SIG-M5 treated with dmso at 0.1 percent for 504 hours (cell line): ENCODE results near the gene DACT1.
A peak's percentile ranks its signal among the peaks of the same experiment; 100 is the strongest.

Experiments used
- DNase-seq: peaks from one replicate; lab custom pipeline; 2025; ENCODE audit not compliant: unreplicated experiment; lab: John Stamatoyannopoulos, UW

Gene DACT1

DNA sequence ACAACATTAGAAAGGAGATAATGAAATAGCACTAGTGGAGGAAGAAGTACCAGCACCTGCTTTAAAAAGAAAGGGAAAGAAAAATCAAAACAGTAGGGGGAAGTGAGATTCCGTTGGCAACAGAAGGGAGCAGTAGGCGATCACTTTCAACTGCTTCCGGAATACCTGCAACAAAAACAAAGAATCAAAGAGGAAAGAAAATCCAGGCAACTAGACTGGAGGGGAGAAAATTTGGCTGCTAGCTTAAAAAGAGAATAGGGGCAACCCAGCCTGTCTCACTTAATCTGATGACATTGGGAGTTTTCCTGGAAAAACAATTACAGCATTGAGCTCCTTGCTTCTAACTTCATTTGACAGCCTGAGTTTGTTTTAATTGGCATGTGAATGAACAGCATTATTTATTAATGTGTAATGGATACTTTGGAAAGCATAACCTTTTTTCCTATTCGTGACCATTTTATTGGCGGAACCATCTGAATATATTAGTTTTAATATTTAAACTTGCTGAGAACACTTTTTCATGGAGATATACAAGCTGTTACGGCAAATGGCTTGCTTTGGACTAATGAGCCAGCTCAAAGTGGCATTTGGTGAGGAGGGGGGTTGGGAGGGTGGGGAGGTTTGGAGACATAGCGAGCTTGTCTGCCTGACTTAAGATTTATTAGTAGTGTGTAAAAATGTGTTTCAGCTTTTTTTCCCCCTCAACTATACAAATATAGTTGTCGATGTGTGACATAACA is 2.5 kb upstream of the DACT1 start:
- DNase-seq = no peak

- DNase-seq = no peak
Measured at GRCh38 chr14:58636129-58636528, 1.6 kb upstream of the DACT1 start.

- peak; percentile 35 for DNase-seq
Measured at GRCh38 chr14:58637040-58637390, 747 bp upstream of the DACT1 start.

DNA sequence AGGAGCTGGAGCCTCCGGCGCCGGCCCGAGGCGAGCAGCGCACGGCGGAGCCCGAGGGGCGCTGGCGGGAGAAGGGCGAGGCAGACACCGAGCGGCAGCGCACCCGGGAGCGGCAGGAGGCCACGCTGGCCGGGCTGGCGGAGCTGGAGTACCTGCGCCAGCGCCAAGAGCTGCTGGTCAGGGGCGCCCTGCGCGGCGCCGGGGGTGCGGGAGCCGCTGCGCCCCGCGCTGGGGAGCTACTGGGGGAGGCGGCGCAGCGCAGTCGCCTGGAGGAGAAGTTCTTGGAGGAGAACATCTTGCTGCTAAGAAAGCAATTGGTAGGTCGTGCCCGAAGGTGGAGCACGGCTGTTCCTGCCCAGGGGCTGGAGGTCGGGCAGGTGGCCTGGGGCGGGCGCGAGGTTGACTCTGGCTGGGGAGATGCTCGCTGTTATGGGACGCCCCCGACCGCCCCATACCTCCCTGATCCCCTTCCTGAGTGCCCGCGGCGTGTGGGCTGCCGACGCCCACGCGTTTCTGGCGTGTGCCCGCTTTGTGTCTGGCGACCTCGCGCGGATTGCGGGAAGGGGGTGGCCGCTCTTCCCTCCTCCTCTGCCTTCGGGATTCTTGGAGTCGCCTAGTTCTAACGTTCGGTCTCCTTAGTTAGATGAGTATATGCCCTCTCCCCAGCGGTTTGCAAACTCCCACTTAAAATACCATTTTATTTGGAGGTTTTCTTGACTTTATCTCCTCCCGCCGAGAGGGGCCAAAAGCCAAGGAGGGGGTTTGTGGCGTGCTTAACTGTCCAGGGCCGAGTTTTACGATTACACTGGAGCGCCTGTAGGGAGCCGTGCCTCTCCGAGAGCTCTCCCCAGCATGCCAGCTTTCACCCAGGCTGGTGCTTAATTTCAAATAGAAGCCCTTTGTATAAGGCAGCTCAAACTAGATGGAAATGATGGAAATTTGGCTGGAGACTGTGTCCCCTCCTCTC is 752 bp downstream of the DACT1 start:
- peak; percentile 3 for DNase-seq

- no peak for DNase-seq
Measured at GRCh38 chr14:58639198-58639565, 1.4 kb downstream of the DACT1 start.

DNA sequence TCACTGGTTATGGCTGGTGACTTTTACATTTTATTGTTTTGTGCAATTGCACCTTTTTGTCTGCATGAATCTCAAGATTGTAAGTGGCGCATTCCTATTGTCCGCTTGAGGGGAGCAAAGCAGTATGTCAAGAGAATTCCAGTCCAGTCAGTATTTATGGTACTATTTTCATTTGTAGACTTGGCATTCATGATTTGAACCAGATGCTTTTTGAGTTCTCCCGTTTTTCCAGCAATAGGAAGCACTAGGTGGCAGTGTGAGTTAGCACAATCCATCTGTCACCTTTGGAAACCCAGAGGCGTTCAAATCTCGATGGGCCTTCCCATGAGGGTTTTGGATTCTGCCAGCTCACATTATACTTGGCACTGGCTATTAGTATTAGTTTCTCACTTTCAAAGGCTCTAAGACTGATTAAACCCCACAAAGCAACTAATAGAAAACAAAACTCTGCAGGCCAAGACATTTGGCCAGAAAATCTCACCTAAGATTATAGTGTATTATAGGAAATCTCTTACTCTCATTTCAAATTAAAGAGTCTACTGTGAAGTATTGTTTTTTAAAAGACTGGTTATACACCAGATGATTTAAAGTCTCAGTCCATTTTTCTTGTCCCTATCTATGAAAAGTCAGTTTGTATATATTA is 2.2 kb downstream of the DACT1 start:
- DNase-seq = peak; percentile 21

DNA sequence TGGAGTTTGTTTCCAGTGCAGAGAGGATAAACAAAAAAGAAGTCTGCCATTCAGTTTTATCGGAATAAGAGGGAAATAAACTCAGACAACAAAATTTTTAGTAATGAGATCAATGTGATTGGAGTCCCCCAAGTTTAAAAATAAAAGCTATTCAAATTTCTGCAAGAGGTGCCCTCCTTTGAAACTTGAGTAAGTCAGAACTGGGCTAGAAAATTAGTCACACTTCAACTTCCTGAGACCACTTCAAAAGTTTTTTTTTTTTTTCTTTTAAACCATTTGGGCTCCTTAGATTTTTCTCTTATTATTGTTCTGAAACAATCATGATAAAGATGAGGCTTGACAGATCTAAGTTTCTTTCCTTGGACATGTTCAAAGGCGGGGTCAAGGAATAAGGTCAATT is 3.2 kb downstream of the DACT1 start:
- DNase-seq = no peak

DNA sequence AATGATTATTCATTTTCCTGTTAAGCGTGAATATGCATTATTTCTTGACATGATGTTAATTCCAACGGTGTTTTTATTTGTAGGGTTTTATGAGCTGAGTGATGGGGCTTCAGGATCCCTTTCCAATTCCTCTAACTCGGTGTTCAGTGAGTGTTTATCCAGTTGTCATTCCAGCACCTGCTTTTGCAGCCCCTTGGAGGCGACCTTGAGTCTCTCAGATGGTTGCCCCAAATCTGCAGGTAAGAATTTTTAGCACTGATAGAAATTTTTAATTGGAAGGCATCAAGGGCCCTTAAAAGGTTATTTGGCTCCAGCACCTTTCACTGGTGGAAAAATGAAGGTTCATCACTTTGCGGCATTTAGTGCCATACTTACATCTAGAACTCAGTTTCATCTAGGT is 3.7 kb downstream of the DACT1 start:
- no peak for DNase-seq

DNA sequence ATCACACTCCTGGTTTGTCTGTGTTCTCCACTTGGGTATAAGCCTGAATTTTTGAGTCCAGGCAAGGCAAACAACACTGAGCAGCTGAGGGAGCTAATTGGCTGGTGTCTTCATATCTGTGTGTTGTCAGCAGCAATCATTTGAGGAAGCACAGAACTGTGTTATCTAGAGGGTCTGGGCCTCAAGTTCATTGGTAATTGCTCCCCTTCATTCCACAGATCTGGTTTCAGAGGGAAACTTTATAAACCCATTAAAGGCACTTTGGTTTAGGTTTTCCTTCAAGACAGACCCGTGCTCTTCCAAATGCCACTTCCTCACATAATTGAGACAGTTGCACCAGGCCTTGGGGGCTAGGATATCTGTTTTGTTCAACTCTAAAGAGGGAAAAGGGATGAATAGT is 5.6 kb downstream of the DACT1 start:
- DNase-seq = no peak

DNA sequence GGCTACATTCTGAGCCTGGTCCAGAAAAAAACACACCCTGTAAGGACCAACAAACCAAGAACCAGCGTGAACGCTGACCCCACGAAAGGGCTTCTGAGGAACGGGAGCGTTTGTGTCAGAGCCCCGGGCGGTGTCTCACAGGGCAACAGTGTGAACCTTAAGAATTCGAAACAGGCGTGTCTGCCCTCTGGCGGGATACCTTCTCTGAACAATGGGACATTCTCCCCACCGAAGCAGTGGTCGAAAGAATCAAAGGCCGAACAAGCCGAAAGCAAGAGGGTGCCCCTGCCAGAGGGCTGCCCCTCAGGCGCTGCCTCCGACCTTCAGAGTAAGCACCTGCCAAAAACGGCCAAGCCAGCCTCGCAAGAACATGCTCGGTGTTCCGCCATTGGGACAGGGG is 7.9 kb downstream of the DACT1 start:
- no peak for DNase-seq

DNA sequence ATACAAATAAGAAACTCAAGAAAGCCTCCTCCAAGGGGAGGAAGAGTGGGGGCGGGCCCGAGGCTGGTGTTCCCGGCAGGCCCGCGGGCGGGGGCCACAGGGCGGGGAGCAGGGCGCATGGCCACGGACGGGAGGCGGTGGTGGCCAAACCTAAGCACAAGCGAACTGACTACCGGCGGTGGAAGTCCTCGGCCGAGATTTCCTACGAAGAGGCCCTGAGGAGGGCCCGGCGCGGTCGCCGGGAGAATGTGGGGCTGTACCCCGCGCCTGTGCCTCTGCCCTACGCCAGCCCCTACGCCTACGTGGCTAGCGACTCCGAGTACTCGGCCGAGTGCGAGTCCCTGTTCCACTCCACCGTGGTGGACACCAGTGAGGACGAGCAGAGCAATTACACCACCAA is 8.7 kb downstream of the DACT1 start:
- no peak for DNase-seq

GRCh38 chr14:58647777-58648176 is 10.0 kb downstream of the DACT1 start:
- no peak for DNase-seq

DNA sequence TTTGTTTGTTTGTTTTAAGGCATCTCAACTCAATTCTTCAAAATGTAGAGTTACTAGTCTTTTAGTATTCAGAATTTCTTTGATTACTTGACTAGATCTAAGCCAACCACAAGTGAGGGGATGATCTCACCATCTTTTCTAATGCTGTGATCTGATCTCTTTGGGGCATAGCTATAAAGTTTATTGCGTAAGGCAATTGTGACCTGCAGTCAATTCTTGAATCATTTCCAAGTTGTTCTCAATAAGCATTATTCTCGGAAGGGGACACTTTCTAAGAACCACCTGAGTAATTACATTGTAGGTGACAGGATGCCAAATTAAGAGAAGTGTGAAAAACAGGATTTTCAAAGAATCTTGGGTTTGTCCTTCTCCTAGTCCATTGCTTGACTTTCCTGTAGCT is 13.1 kb downstream of the DACT1 start:
- no peak for DNase-seq

GRCh38 chr14:58656671-58657411 is 19.1 kb downstream of the DACT1 start:
- no peak for DNase-seq

- DNase-seq = no peak
Measured at GRCh38 chr14:58659061-58659460, 21.3 kb downstream of the DACT1 start.

GRCh38 chr14:58659846-58660245 is 22.1 kb downstream of the DACT1 start:
- DNase-seq = no peak

GRCh38 chr14:58660407-58660806 is 22.6 kb downstream of the DACT1 start:
- no peak for DNase-seq

DNA sequence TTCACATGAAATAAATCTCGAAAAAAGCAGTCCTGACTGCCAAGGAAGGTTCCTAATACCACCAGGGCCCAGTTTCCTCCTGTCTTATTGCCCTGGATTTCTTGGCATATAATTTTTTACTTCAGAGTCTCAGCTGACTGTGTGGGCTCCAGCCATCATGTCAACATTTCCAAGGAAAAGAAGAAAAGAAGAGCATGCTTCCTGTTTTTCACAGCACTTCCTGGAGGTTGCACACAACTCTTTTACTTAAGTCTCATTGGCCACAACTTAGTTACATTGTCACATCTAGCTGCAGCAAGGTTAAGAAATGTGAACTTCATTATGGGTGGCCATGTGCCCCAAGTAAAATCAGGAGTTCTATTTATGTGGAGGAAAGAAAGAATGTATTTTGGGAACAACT is 24.3 kb downstream of the DACT1 start:
- no peak for DNase-seq

- no peak for DNase-seq
Measured at GRCh38 chr14:58662759-58663158, 25.0 kb downstream of the DACT1 start.

DNA sequence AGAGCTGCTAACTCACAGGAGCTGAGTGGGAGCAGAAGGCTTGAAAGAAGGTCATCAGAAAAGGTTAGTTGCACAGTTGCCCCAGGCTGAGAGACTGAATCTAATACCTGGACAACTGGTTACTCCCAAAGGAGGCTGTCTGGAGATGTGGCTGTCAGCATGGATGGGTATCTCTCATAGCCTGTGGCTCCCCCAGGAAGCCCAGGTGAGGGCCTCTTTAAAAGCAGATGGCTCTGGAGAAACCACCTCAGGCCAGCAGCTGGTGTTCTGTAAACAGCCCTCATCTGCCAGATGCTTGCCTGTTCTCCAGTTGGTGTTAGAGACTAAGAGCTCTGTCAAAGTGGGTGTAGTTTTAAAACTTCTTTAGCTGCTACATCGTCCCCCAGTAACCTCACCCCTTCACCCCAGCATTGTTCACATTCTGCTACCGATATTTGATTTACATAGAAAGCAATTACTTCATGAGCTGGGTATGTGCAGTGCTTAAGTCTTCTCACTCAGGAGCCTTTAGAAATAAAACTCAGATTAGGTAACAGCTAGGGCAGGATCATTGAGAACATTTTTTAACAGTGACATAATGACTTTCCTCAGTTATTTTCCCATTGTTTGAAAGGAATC is 25.8 kb downstream of the DACT1 start:
- DNase-seq = no peak
